GM18873 (cell line): ENCODE data around the gene GNGT2.
A peak's percentile ranks its signal among the peaks of the same experiment; 100 is the strongest.
"Not testable (repeated sequence)": the region's sequence is repeated elsewhere in the genome, so short reads cannot be mapped to it uniquely, and the experiment has no call there.

Experiments used
- ATAC-seq: cut with Tn5 transposase; IDR thresholded peaks from one replicate; pipeline ENCODE4 v1.9.1; 2021; ENCODE audit warnings: mild to moderate bottlenecking, moderate library complexity, moderate number of reproducible peaks; ENCODE audit not compliant: unreplicated experiment, low FRiP score

Gene GNGT2

GRCh38 chr17:49213399-49213798 is 3.0 kb upstream of the GNGT2 start:
- no peak for ATAC-seq

DNA sequence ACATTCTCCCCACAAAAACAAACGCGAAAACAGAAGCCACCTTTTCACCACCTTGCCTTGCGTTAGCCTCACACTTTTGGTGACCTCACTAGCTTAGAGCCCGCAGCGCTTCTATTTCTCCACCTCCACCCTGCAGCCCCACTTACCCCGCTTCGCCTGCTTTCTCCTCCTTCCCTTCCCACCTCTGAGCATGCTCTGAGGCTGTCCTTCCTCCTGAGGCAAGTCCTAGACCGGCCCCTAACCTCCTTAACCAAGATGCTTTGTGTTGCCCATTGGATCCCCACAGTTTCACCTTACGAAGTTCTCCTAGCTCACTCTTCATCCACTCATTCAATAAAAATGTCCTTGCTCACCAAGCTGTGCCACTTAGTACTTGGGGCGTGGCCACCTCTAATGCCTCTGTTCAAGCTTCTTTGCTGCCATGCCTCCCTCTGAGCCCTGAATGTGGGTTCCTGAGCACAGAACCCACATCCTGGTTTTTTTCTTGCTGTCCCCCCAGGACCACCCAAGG is 1.3 kb downstream of the GNGT2 start:
- no peak for ATAC-seq

GRCh38 chr17:49204516-49204915 is 5.9 kb downstream of the GNGT2 start:
- ATAC-seq = no peak

DNA sequence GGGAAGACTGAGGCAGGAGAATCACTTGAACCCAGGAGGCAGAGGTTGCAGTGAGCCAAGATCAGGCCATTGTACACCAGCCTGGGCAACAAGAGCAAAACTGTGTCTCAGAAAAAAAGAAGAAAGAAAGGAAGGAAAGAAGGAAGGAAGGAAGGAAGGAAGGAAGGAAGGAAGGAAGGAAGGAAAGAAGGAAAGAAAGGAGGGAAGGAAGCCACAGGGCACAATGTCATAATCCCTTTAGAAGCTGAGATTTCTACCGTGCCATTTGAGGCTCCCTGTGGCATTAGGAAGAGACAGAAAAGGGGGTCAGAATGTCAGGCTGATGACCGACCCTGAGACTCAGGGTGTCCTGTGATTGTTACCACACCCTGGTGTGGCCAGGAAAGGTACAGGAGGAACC is 6.6 kb downstream of the GNGT2 start:
- no peak for ATAC-seq

DNA sequence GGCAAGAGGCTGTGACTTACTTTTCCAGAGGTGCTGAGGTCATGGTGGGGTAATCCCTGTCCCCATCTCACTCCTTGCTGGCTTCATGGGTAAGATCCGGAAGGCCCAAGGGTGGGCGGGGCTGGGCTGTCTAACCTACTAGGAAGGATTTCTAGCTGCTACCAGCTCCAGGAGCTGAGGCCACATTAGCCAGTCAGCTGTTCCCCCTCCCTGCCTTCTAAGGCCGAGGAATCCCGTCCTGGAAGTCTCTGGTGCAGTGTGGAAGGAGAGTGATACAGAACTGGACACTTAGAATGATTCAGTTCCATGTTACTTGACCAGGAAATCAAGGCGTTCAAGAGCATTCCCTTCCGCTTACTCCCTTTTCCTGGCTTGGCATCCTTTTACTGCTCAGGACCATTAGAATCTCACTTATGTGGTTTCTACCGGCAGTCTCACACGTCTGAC is 8.9 kb downstream of the GNGT2 start:
- no peak for ATAC-seq

DNA sequence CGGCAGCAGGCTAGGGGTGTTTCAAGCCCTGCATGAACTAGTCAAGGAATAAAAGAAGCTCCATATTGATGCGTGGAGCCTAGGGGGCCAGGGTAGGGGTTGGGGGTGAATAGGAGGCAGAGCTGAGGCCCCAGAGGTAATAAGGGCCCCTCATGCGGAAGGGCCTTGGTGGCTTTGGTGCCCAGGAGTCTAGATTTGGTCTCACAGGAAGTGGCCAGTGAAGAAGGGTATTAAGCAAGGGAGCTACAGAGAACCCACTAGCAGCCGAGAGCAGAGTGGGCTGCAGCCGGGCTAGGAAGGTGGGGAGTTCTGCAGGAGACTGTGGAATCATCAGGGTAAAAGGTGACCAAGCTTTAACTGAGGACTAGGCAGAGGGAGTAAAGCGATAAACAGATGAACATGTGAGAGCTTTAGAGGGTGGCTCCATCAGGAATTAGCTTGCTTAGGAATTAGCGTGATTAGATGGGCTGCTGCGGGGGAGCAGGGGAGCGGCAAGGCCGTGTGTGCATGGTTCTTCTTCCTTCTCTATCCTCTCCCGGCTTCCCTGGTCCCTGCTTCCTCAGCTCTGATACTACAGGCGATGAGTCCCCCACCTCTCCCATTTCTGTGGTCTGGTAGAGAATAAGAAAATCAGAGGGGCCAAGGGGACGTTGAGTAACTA is 9.8 kb downstream of the GNGT2 start:
- no peak for ATAC-seq

DNA sequence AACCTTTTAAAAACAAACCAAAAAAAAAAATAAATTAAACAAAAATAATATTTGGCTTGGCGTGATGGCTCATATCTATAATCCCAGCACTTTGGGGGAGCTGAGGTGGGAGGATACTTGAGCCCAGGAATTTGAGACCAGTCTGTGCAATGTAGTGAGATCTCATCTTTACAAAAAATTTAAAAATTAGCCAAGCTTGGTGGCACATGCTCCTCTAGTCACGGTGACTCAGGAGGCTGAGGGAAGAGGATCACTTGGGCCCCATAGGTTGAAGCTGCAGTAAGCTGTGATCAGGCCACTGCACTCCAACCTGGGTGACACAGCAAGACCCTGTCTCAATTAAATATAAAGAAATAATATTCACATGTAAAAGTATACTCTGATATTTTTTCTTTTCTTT is 12.2 kb downstream of the GNGT2 start:
- no peak for ATAC-seq

GRCh38 chr17:49197346-49197998 is 12.9 kb downstream of the GNGT2 start:
- no peak for ATAC-seq

- no peak for ATAC-seq
These were observed 13.9 kb downstream of the GNGT2 start for GRCh38 chr17:49196520-49196919.

DNA sequence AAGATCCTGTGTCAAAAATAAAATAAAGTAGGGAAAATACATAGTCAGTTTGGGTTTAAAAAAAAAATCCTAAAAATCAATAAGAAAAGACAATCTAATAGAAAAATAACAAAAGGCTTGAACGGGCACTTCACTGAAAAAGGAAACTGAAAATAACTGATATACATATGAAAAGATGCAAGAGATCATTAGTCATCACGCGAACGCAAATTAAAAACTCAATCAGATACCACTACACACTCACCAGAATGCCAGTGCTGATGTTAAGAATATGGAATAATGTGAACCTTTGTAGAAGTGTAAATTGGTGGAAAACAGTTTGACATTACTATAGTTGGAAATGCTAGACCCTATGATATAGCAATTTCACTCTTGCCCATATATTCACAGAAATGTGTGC is 14.6 kb downstream of the GNGT2 start:
- no peak for ATAC-seq

DNA sequence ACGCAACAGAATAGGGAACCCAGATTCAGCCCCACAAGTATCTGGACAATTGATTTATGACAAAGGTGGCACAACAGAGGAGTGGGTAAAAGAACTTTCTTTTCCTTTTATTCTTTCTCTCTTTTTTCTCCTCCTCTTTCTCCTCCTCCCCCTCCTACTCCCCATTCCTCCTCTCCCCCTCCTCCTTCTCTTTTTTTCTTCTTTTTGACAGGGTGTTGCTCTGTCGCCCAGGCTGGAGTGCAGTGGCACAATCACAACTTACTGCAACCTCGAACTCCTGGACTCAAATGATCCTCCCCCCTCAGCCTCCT is 16.1 kb downstream of the GNGT2 start:
- ATAC-seq = no peak

- ATAC-seq = no peak
These were observed 16.7 kb downstream of the GNGT2 start for GRCh38 chr17:49193513-49194296.

DNA sequence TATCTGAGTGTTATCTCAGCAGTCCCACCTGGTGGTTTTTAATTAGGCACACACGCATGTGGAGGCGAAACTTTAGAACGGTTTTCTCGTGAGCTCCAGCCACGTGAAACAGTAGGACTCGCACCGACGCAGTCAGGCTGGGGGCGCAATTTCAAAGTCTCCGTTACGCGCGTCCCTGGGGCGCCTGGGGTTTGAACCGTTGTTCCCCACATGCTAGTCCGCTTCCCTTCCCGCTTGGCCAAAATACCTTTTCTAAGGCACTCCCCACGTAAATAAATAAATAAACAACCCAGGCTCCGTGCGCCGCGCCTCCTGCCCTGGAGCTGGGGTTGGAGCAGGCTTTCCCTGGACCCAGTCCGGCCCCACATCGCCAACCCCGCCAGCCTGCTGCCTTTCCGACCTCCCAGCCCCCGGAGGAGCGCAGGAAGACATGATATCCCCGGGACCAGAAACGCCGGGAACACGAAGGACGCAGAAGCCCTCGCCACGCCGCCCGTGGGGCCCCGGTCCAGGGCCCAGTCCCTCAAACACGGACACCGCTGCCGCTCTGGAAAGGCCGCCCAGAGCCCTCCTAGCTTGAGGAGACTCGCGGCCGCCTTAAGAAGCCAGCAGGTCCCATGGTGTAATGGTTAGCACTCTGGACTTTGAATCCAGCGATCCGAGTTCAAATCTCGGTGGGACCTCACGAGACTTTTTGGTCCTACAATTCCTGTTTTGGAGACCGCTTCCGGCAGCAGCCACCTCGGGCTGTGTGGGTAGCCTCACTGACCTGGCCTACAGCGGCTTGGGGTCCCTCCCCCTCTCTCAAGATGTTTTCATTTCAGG is 18.2 kb downstream of the GNGT2 start:
- ATAC-seq = peak; percentile 38

GRCh38 chr17:49191409-49191916 is 18.9 kb downstream of the GNGT2 start:
- ATAC-seq = peak; percentile 12

- ATAC-seq = no peak
These were observed 19.4 kb downstream of the GNGT2 start for GRCh38 chr17:49190932-49191331.

- ATAC-seq = no peak
These were observed 23.1 kb downstream of the GNGT2 start for GRCh38 chr17:49187301-49187700.

- ATAC-seq = not testable (repeated sequence)
These were observed 25.0 kb downstream of the GNGT2 start for GRCh38 chr17:49185381-49185780.

DNA sequence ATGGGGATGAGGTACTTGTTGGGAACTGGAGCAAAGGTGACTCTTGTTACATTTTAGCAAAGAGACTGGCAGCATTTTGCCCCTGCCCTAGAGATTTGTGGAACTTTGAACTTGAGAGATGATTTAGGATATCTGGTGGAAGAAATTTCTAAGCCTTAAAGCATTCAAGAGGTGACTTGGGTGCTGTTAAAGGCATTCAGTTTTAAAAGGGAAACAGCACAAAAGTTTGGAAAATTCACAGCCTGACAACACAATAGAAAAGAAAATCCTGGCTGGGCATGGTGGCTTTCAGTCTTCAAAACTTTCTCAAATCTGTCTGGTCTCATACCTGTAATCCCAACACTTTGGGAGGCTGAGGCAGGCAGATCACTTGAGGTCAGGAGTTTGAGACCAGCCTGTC is 25.9 kb downstream of the GNGT2 start:
- ATAC-seq = not testable (repeated sequence)

GRCh38 chr17:49183801-49184200 is 26.6 kb downstream of the GNGT2 start:
- ATAC-seq = no peak

DNA sequence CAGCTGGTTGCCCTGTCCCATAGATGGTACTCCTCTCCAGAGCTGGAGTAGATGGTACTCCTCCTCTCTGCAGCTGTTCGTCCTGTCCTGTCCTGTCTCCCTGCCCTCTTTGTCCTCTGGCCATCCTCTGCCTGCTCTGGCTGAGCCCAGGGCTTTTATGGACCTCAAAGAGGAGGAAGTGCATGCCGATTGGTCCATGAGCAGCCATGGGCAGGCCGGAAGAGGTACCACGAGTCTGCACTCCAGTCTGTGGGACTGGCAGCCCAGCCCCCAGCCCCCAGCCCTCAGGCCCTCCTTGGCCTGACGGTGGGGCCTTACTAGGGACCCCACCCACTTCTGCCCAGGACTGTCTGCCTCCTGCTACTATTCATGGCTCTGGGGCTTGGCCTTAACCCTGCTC is 27.0 kb downstream of the GNGT2 start:
- ATAC-seq = no peak
